Ecto neural progenitor cell (in vitro differentiated cells): ENCODE data around the gene PTPRM.

Experiments
- DNase-seq: peaks from one replicate; pipeline ENCODE4 v3.0.0-alpha.2; 2018; ENCODE audit warnings: low spot score

The PTPRM gene

GRCh38 chr18:8365528-8365927 lies 798.4 kb downstream of the PTPRM start:
- no peak for DNase-seq

DNA sequence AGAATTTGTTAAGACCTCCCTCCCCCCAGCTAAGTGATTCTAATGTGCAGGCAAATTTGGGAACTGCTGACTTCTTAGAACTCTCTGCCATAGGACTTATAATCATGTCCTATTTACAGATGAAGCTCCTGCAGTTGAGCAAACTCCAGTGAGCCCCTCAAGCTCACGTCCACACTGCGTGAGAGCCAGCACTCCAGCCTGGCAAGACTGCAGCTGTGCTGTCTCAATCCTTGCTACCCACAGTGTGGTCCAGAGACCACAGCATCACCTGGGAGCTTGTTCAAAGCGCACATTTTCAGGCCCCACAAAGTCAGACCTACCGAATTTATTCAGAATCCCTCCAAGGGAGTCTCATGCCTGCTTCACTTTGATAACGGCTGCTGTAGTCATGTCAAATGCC lies 799.0 kb downstream of the PTPRM start:
- DNase-seq = no peak

- DNase-seq = no peak
Observed at GRCh38 chr18:8366656-8367055, 799.5 kb downstream of the PTPRM start.

DNA sequence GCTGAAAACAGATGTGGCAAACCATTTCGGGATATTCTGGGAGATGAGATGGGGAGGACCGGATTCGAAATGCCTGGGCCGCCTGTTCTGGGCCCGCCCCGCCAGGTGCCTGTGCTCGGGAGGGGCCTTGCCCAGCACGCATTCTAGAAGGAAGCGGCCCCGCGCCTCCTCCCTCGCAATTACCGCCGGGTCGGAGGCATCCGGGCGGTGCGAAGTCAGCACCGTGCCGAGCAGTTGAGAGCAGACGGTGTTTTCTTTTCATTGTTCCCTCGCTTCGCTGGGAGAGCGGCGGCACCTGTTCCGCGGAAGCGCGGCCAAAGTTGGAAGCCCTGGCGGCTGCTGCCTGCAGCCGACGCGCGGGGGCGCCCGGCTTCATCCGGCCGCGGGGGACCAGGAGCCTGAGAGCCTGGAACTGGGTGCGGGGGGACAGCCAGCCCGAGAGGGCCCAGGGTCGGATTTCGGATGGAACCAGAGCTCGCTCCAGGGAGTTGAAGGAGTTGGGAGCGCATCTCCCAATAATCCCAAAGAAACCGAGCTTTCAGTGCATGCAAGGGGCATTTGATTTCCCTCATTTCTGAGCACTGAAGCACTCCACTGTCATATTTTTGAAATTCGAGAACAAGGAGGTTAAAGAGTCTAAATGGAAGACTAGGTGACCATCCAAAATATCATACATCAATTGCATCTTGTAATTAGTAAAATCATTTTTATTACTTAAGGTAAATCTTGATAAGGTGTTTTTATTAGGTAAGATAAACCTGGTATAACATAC lies 800.3 kb downstream of the PTPRM start:
- DNase-seq = peak; percentile 82

- no peak for DNase-seq
Observed at GRCh38 chr18:8368512-8369217, 801.5 kb downstream of the PTPRM start.

GRCh38 chr18:8373486-8373885 lies 806.4 kb downstream of the PTPRM start:
- DNase-seq = no peak

DNA sequence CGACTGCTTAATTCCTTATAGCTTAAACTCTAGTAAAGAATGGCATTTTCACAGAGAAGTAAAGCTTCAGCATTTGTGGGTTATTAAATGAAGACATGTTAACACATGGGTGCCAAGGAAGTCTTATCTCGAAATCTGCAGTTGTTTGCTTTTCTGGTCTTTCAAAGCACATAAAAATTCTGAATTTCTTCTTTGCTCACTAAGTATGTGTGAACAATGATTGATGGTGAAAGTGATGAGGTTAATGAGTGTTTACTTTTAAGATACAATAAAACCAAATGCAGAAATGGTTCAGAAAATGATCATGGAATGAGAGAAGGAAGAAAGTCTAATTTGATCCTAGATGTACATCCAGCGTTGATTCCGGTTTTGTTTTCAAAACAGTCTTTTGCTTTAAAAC lies 807.6 kb downstream of the PTPRM start:
- DNase-seq = no peak

DNA sequence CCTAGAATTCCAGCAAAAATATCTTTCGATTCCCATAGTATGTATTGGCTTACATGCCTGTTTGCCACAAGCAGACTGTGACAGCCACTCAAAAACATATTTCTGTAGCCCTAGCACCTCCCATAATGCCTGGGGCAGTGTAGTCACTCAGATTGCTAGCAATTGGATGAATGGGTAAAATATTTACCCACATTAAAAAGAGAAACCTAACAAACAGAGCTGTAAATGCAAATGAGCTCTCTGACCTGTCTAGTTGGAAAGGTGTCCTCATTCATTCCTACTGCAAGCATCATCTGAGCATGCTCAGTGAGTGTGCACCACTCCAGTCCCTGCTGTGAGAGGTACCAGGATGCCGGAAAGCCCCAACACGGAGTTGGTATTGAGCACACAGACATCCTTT lies 808.1 kb downstream of the PTPRM start:
- DNase-seq = no peak

GRCh38 chr18:8376113-8376512 lies 809.0 kb downstream of the PTPRM start:
- DNase-seq = no peak

DNA sequence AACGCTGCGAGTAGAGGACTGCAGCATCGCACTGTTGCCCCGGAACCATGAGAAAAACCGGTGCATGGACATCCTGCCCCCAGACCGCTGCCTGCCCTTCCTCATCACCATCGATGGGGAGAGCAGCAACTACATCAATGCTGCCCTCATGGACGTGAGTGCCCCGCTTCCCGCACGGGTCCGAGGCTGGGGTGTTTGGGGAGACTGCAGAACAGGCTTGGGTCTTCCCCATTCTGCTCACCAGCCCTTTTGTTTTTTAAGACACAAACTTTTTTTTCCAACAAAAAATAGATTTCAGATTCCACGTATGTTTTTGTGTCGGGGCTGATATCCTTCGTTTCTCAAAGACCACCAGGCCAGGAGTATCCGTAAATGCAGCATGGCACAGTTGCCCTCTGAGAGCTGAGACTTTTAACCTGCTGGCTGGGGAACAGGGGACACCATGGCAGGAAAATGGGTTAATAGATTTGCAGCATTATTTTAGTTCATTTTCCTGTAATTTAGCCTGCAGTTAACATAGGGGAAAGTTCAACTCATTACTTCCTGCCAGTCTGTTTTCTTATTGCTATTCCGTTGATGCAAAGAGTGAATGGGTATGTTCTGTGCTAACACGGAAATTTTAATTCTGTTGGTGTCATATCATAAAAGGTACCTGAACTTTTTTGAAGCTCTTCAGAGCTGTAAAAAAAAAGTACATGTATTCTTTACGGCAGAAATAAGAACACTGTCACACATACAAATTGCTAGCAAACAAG lies 812.2 kb downstream of the PTPRM start:
- no peak for DNase-seq

GRCh38 chr18:8380006-8380405 lies 812.9 kb downstream of the PTPRM start:
- DNase-seq = no peak

- no peak for DNase-seq
Observed at GRCh38 chr18:8380926-8381325, 813.8 kb downstream of the PTPRM start.

GRCh38 chr18:8381821-8382459 lies 814.8 kb downstream of the PTPRM start:
- no peak for DNase-seq

DNA sequence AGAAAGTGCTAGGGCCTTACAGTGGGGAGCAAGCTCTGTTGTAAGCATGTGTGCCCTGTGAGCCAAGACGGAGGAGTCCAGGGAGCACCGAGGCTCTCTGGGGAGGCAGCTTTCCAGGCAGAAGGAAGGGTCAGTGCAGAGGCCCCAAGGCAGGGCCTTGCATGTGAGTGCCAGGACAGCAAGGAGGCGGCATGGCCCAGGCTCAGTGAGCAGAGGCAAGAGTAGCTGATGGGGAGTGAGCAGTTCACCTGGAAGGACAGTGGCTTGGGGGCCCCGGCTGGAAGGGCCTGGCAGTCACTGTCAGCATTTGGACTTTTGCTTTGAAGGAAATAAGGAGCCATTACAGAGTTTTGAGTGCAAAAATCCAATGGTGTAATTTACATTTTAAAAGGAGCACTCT lies 818.3 kb downstream of the PTPRM start:
- no peak for DNase-seq

DNA sequence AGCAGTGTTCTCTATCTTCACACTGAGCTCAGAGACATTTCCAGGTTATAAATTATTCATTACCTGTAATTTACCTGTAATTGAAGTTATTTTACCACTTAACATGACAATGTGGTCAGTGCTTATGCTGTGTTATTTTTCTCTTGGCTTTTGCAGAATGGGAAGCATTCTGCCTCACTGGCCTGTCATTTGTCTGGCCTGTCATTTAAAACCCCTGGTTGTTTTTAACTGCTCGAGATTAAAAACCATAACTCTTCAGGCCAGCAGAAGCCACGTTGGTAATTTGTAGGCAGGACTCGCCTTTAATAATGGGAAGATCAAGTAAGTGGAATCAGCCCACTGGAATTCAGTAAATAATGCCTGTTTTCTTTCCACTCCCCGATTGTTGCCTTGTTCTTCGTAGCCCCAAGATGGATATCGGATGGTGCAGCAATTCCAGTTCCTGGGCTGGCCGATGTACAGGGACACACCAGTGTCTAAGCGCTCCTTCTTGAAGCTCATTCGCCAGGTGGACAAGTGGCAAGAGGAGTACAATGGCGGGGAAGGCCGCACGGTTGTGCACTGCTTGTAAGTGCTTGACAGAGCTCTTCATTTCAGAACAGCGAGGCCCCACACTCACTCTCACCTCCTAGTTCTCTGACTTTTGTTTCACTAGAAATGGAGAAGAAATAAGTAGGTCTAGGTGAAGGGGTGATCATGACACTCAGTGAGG lies 819.7 kb downstream of the PTPRM start:
- DNase-seq = no peak

DNA sequence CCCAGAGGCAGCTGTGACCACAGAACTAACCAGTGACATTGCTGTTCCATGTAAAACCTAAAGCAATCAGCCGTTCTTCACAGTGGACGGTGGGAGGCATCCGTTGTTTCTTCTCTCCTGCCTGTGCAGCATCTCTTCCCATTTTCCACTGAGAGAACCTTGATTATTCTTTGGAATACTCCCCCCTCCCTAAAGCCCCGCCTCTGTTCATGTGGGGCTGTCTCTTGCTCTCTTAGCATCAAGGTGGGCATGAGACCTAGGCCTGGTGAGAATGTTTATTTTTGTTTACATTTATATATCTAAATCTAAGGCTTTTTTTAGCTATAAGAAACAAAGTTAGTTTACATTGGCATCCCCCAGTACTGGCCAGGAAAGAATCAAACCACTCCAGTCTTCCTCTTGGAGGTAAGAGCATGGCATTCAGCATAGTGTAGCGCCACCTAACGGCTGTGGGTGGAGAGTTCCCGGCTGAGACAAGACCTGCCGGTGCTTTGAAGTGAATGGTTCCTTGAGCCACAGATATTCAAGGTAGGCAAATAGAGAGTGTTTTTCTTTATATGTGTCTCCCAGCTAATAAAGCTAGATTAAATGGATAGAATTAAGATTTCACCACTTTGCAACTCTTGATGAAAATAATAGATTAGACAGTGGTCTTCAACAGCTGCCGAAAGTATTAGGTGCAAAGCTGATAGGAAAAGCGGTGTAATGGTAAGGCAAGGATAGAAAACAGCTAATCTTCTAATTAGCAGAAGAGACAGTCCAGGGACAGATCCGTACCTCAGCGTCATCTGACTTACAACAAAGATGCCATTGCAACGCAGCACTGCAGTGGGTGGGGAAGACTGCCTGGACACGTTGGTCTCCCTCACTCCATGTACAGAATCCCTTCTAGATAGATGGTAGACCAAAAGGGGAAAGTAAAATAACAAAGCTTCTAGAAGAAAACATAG lies 822.5 kb downstream of the PTPRM start:
- peak; percentile 79 for DNase-seq

GRCh38 chr18:8391068-8391467 lies 824.0 kb downstream of the PTPRM start:
- DNase-seq = no peak

- DNase-seq = no peak
Observed at GRCh38 chr18:8396254-8396653, 829.1 kb downstream of the PTPRM start.

DNA sequence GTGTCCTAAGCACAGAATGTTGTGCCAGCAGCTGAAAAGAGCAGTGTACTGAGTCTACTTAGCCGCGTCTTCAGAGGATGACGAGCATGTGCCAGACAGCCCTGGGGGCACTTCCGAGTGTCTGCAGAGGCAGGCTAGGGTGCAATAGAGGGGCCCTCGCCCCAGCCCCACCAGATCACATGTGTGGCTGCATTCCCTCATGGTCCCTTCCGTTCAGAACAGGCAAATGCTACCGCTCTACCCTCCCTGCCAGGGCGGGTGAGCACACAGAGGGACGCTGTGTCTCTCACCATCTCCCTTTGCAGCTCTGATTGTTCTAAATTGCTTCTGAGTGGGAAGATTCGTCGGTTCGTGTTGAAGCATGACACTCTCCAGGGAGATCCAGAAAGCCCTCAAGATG lies 829.9 kb downstream of the PTPRM start:
- no peak for DNase-seq

- DNase-seq = no peak
Observed at GRCh38 chr18:8399138-8399537, 832.0 kb downstream of the PTPRM start.
